Measurements from ENCODE around the gene PKN2.

- TF ChIP-seq EZH2 (IDR thresholded peaks at IDR 0.05; ENCODE audit: borderline replicate concordance, low read length) (no peak), CTCF (conservative IDR thresholded peaks at IDR 0.05 in 1 of 2, IDR thresholded peaks at IDR 0.05 in 1 of 2; ENCODE audit: extremely low read depth in 1 of 2, insufficient read depth in 1 of 2, low read depth in 1 of 2, low read length in 2 of 2) (peak in 1 of 2 donors; percentile 41)
These were observed at the start of gene PKN2 for GRCh38 chr1:88683541-88684481.
